Tibial nerve (tissue), 3 donors: Measurements from ENCODE around the gene SYK.

Source experiments
- POLR2A ChIP-seq, 2 donors: fragments of 450-650 bp; IDR thresholded peaks; one replicate each; pipeline ENCODE4 v1.6.1; 2017; ENCODE audit warnings: antibody characterized with exemption in 2 of 2, mild to moderate bottlenecking in 2 of 2, moderate library complexity in 2 of 2
- TF ChIP-seq, protein P1 (sequence below), 5 experiments: fragments of 200-600 bp in 3 of 5; fragments of 450-650 bp in 2 of 5; sonication (generic) in 3 of 5; IDR thresholded peaks; one replicate each; pipeline ENCODE4 v1.5.1; 2016 to 2019; ENCODE audit warnings: antibody characterized with exemption in 5 of 5, mild to moderate bottlenecking in 3 of 5, moderate library complexity in 2 of 5

DNA sequence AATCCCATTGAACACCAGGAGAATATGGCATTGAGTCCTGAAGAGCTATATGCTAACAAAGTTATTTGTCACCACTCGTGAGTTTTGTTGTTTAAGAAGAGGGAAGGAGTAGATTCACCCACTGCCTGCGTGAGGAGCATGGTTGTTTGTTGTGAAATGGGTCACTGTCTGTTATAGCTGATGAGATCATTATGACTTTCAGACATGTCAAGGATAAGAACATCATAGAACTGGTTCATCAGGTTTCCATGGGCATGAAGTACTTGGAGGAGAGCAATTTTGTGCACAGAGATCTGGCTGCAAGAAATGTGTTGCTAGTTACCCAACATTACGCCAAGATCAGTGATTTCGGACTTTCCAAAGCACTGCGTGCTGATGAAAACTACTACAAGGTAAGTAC lies 76.9 kb downstream of the SYK start:
- TF ChIP-seq, protein P1, sequence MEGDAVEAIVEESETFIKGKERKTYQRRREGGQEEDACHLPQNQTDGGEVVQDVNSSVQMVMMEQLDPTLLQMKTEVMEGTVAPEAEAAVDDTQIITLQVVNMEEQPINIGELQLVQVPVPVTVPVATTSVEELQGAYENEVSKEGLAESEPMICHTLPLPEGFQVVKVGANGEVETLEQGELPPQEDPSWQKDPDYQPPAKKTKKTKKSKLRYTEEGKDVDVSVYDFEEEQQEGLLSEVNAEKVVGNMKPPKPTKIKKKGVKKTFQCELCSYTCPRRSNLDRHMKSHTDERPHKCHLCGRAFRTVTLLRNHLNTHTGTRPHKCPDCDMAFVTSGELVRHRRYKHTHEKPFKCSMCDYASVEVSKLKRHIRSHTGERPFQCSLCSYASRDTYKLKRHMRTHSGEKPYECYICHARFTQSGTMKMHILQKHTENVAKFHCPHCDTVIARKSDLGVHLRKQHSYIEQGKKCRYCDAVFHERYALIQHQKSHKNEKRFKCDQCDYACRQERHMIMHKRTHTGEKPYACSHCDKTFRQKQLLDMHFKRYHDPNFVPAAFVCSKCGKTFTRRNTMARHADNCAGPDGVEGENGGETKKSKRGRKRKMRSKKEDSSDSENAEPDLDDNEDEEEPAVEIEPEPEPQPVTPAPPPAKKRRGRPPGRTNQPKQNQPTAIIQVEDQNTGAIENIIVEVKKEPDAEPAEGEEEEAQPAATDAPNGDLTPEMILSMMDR (IDR thresholded peaks at IDR 0.05) = no peak
- no peak for TF ChIP-seq POLR2A (IDR thresholded peaks at IDR 0.05)
